ENCODE results near the gene LGR6. TPM values are rescaled to one million over a fixed set of nuclear protein-coding genes. Genes with fewer than 3 reads are reported as not detected.
"Not testable (repeated sequence)": the region's sequence is repeated elsewhere in the genome, so short reads cannot be mapped to it uniquely, and the experiment has no call there.

The LGR6 gene
- total RNA-seq, 4 donors from 2014 or later: under 0.01 to 1.2 (median 0.78) TPM; not detected in 1

GRCh38 chr1:202235856-202236837 lies 42.5 kb downstream of the LGR6 start:
- 50% methylated on average over 7 of the region's 19 CpGs for WGBS
- no peak overlapping the region for H3K27ac ChIP-seq (replicated peaks in 1 of 4)

GRCh38 chr1:202237052-202237451 lies 43.5 kb downstream of the LGR6 start:
- H3K4me1 ChIP-seq: no peaks in the 10 kb centered on the region
- H3K36me3 ChIP-seq: no peaks in the 10 kb centered on the region
- no peak for DNase-seq (ENCODE audit: extremely low spot score)
- WGBS: 49% methylated on average over 8 of the region's 8 CpGs
- TF ChIP-seq CTCF (IDR thresholded peaks at IDR 0.05): peak in 1 of 3 experiments; percentile 23
- TF ChIP-seq EP300 (IDR thresholded peaks at IDR 0.05): no peak
- no peak for TF ChIP-seq POLR2AphosphoS5 (IDR thresholded peaks at IDR 0.05)
- TF ChIP-seq POLR2A (IDR thresholded peaks at IDR 0.05; ENCODE audit: low read depth): no peak
- peaks cover 0 to 40% (median 0%) of the 10 kb centered on the region in 4 donors for H3K27me3 ChIP-seq
- H3K27ac ChIP-seq (replicated peaks in 1 of 4): no peak overlapping the region
- no peak overlapping the region for H3K4me3 ChIP-seq
- no peaks in the 10 kb centered on the region for H3K9me3 ChIP-seq
- intact Hi-C loops (cut with DNase I): no loop called here

More at GRCh38 chr1:202235856-202236837, 42.5 kb downstream of the LGR6 start:
- TF ChIP-seq CTCF (IDR thresholded peaks at IDR 0.05) (peak; percentile 47 to 88 (median 56)), POLR2A (IDR thresholded peaks at IDR 0.05; ENCODE audit: low read depth) (no peak), EP300 (IDR thresholded peaks at IDR 0.05) (no peak)
- intact Hi-C loops (cut with DNase I): no loop called here
- Histone ChIP-seq H3K9me3 (no peaks in the 10 kb centered on the region), H3K27me3 (peaks cover 0 to 44% (median 0%) of the 10 kb centered on the region in 4 donors), H3K36me3 (no peaks in the 10 kb centered on the region), H3K4me1 (no peaks in the 10 kb centered on the region), H3K4me3 (no peak overlapping the region)
- no peak for DNase-seq (ENCODE audit: extremely low spot score)

- Histone ChIP-seq H3K4me3 (no peak overlapping the region), H3K27me3 (peaks cover 0 to 40% (median 0%) of the 10 kb centered on the region in 4 donors), H3K27ac (replicated peaks in 1 of 4) (no peak overlapping the region), H3K4me1 (no peaks in the 10 kb centered on the region), H3K9me3 (no peaks in the 10 kb centered on the region), H3K36me3 (no peaks in the 10 kb centered on the region)
- WGBS: 93% methylated on average over 19 of the region's 22 CpGs
- DNase-seq (ENCODE audit: extremely low spot score): no peak
- TF ChIP-seq EP300 (IDR thresholded peaks at IDR 0.05): no peak
- TF ChIP-seq CTCF (IDR thresholded peaks at IDR 0.05): no peak
- TF ChIP-seq POLR2A (IDR thresholded peaks at IDR 0.05; ENCODE audit: low read depth): no peak
- no peak for TF ChIP-seq POLR2AphosphoS5 (IDR thresholded peaks at IDR 0.05)
- intact Hi-C loops (cut with DNase I): no loop called here
These were observed 45.3 kb downstream of the LGR6 start for GRCh38 chr1:202238914-202239313.

GRCh38 chr1:202240226-202240625 lies 46.6 kb downstream of the LGR6 start:
- H3K36me3 ChIP-seq; H3K27ac ChIP-seq (replicated peaks in 1 of 4); intact Hi-C loops (cut with DNase I); H3K9me3 ChIP-seq; DNase-seq (ENCODE audit: extremely low spot score); H3K4me1 ChIP-seq; H3K4me3 ChIP-seq: not testable (repeated sequence)
- 65% methylated on average over 3 of the region's 3 CpGs for WGBS
- H3K27me3 ChIP-seq: peaks cover 0 to 36% (median 0%) of the 10 kb centered on the region in 4 donors

GRCh38 chr1:202240956-202241355 lies 47.4 kb downstream of the LGR6 start:
- H3K4me3 ChIP-seq: no peak overlapping the region
- peaks cover 0 to 29% (median 0%) of the 10 kb centered on the region in 4 donors for H3K27me3 ChIP-seq
- H3K9me3 ChIP-seq: no peaks in the 10 kb centered on the region
- WGBS: 90% methylated on average over 3 of the region's 4 CpGs
- TF ChIP-seq POLR2A (IDR thresholded peaks at IDR 0.05; ENCODE audit: low read depth) (no peak), EP300 (IDR thresholded peaks at IDR 0.05) (no peak), CTCF (IDR thresholded peaks at IDR 0.05) (no peak), POLR2AphosphoS5 (IDR thresholded peaks at IDR 0.05) (no peak)
- no peaks in the 10 kb centered on the region for H3K4me1 ChIP-seq
- DNase-seq (ENCODE audit: extremely low spot score): no peak
- H3K36me3 ChIP-seq: no peaks in the 10 kb centered on the region
- no peak overlapping the region for H3K27ac ChIP-seq (replicated peaks in 1 of 4)
- intact Hi-C loops (cut with DNase I): no loop called here

Measured in esophagus muscularis mucosa (tissue), 4 donors.